Keratinocyte (primary cell): ENCODE results near the gene WDR91. TPM values are rescaled to one million over a fixed set of nuclear protein-coding genes. Genes with fewer than 3 reads are reported as not detected.
A peak's percentile ranks its signal among the peaks of the same experiment; 100 is the strongest.

Source experiments
- DNase-seq: peaks from one replicate; pipeline ENCODE4 v3.0.0-alpha.2; 2011; ENCODE audit warnings: low read depth, missing footprints, low spot score
- FAIRE-seq: peaks from 2 replicates; lab custom pipeline; 2011; peaks lifted over from hg19 to GRCh38; lab: Jason Lieb, UNC
- H2AFZ ChIP-seq: 2 replicates; pipeline ENCODE4 v1.6.0; 2012; ENCODE audit warnings: low read length, control low read depth, inconsistent platforms; ENCODE audit not compliant: control insufficient read depth
- H3K27ac ChIP-seq: 2 replicates; pipeline ENCODE4 v1.5.1; 2011; ENCODE audit warnings: low read length; ENCODE audit not compliant: control insufficient read depth, insufficient read depth
- H3K27me3 ChIP-seq: 3 replicates; pipeline ENCODE4 v1.6.0; 2011; ENCODE audit warnings: low read length; ENCODE audit not compliant: control insufficient read depth, insufficient read depth; ENCODE audit errors: extremely low read depth
- H3K36me3 ChIP-seq, 2 experiments: 2 replicates in 1 of 2; 3 replicates in 1 of 2; pipeline ENCODE4 v1.5.1; 2011; ENCODE audit warnings: low read length in 2 of 2, mild to moderate bottlenecking in 1 of 2; ENCODE audit not compliant: control insufficient read depth in 2 of 2, insufficient read depth in 2 of 2; ENCODE audit errors: extremely low read depth in 1 of 2
- H3K4me1 ChIP-seq: 3 replicates; pipeline ENCODE4 v1.5.1; 2011; ENCODE audit warnings: low read length; ENCODE audit not compliant: control insufficient read depth, insufficient read depth; ENCODE audit errors: extremely low read depth
- H3K4me2 ChIP-seq: 3 replicates; pipeline ENCODE4 v1.6.0; 2011; ENCODE audit warnings: low read depth, low read length; ENCODE audit not compliant: control insufficient read depth, insufficient read depth; ENCODE audit errors: extremely low read depth
- H3K4me3 ChIP-seq, 3 experiments: fragments of 200-600 bp in 1 of 3; sonication (generic) in 1 of 3; 2 replicates in 2 of 3; 3 replicates in 1 of 3; pipeline ENCODE4 v1.5.1; 2011 to 2016; ENCODE audit warnings: low read length in 3 of 3, mild to moderate bottlenecking in 3 of 3, control low read depth in 2 of 3, inconsistent platforms in 1 of 3, low read depth in 1 of 3, mixed read lengths in 1 of 3, mixed run types in 1 of 3, moderate library complexity in 1 of 3; ENCODE audit not compliant: control insufficient read depth in 2 of 3, insufficient read depth in 2 of 3; ENCODE audit errors: extremely low read depth in 1 of 3
- H3K79me2 ChIP-seq: 2 replicates; pipeline ENCODE4 v1.6.0; 2012; ENCODE audit warnings: low read length; ENCODE audit not compliant: control insufficient read depth, insufficient read depth
- H3K9ac ChIP-seq: 3 replicates; pipeline ENCODE4 v1.6.0; 2011; ENCODE audit warnings: low read length; ENCODE audit not compliant: control insufficient read depth, insufficient read depth; ENCODE audit errors: extremely low read depth
- H3K9me1 ChIP-seq: 3 replicates; pipeline ENCODE4 v1.6.0; 2011; ENCODE audit warnings: low read length; ENCODE audit not compliant: control insufficient read depth, insufficient read depth; ENCODE audit errors: extremely low read depth
- H3K9me3 ChIP-seq: 2 replicates; pipeline ENCODE4 v1.5.1; 2012; ENCODE audit warnings: low read depth, low read length; ENCODE audit not compliant: control insufficient read depth
- H4K20me1 ChIP-seq: 3 replicates; pipeline ENCODE4 v1.6.0; 2011; ENCODE audit warnings: low read length; ENCODE audit not compliant: control insufficient read depth, insufficient read depth; ENCODE audit errors: extremely low read depth
- CTCF ChIP-seq, 3 experiments: IDR thresholded peaks in 1 of 3; conservative IDR thresholded peaks in 1 of 3; optimal IDR thresholded peaks in 1 of 3; 2 replicates in 2 of 3; 3 replicates in 1 of 3; pipeline versions ENCODE3 to v1.5.1; 2011; ENCODE audit warnings: low read length in 3 of 3, mild to moderate bottlenecking in 3 of 3, moderate library complexity in 2 of 3, control low read depth in 1 of 3, inconsistent platforms in 1 of 3; ENCODE audit not compliant: insufficient read depth in 2 of 3; ENCODE audit errors: extremely low read depth in 1 of 3
- EZH2 ChIP-seq: IDR thresholded peaks from one replicate; pipeline ENCODE4 v1.6.1; 2012; ENCODE audit warnings: inconsistent platforms, mild to moderate bottlenecking, low read length, moderate library complexity
- dilution Hi-C: fragments of 300-500 bp; cut with MboI; formaldehyde crosslinking; loops from one replicate; pipeline ENCODE4 v1.7.0; 2020; ENCODE audit warnings: low sequenced_read_pairs; ENCODE audit not compliant: extremely low pct_ligation_motif_present
- polyA plus RNA-seq, 5 experiments: library from polyadenylated mRNA; depleted of rRNA in 3 of 5; stranded (reverse) in 3 of 5; stranded (forward) in 1 of 5; unstranded in 1 of 5; fragments of >200 nt; gene quantifications; 1 replicate in 1 of 5; 2 replicates in 3 of 5; 3 replicates in 1 of 5; pipeline versions ENCODE4 v1.2.1 to v1.2.3, GENCODE V29; 2011 to 2012; ENCODE audit warnings: missing spikeins in 2 of 5, low read depth in 1 of 5, low replicate concordance in 1 of 5

Gene WDR91
- polyA plus RNA-seq, 1 donor (not counting 4 experiments of a cell fraction or from before 2014, with no cell fraction given) = 22.5 TPM

DNA sequence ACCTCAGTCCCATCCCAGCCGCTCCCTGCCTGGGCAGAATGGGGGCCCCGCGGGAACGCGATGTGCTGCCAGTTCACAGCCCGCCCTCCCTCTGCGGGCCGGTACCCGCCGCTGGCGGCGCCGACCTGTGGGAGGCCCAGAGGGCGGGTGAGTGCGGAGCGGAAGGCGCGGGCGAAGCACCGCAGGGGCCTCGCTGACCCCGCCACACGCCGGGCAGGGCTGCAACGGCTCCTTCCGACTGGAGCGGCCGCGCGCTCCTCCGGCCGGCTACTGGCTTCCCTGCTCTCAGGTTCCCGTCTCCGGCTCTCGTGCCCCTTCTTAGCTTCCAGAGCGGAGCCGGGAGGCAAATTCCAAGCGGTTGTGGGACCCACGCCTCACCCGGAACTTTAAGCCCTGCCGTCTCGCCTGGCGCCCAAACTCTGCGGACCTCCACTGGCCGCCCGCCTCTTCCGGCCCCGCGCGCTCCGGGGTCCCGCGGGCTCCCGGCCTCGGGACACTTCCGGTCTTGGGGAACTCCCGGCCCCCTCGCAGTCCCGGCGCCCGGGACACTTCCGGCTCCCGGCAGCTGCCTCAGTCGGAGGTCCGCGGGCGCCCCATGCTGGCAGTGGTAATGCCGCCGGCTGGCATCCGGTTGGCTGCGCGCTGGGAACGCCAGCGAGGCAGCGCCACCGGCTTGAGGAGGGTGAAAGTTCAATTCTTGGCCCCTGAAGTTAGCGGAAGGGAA lies 40.9 kb downstream of the WDR91 start, which contains the start of gene CYREN:
CYREN (minus strand) TSS at position 434 of the 724 bp plus-strand sequence. CDS start 1,785 bp downstream, outside the sequence.
- FAIRE-seq = no peak
- TF ChIP-seq EZH2 (no peak), CTCF (optimal IDR thresholded peaks at IDR 0.05 in 1 of 3, IDR thresholded peaks at IDR 0.05 in 1 of 3, conservative IDR thresholded peaks at IDR 0.05 in 1 of 3; ENCODE audit: extremely low read depth in 1 of 3, insufficient read depth in 2 of 3, low read length in 3 of 3) (peak; percentile 52 to 82 (median 76))

DNA sequence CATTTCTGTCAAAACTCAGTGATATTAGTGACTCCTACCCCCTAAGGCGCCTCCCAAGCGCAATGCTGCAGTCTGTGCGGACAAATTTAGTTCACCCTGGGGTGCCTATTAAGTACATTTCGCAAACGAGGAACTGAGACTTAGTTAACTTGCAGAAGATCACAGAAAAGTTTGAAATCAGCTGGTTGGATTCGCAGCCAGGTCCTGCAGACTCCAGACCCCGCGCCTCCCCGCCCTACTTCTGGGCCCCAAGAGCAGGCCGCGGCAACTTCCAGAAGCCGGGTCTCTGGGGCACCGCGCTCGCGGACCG lies 41.4 kb downstream of the WDR91 start:
- Histone ChIP-seq H3K4me3 (peak overlapping the region; percentile 89 to 91 (median 91)), H2AFZ (no peak overlapping the region), H3K27ac (peak overlapping the region; percentile 95), H3K36me3 (peaks cover 27 to 29% of the 10 kb centered on the region in 2 experiments), H3K4me1 (peaks cover 25% of the 10 kb centered on the region), H4K20me1 (no peaks in the 10 kb centered on the region), H3K9ac (peak overlapping the region; percentile 93), H3K9me1 (peaks cover 3% of the 10 kb centered on the region), H3K27me3 (no peaks in the 10 kb centered on the region), H3K9me3 (no peaks in the 10 kb centered on the region), H3K79me2 (peaks cover 19% of the 10 kb centered on the region), H3K4me2 (peak overlapping the region; percentile 86)
- no peak for TF ChIP-seq EZH2
- TF ChIP-seq CTCF (optimal IDR thresholded peaks at IDR 0.05 in 1 of 3, IDR thresholded peaks at IDR 0.05 in 1 of 3, conservative IDR thresholded peaks at IDR 0.05 in 1 of 3; ENCODE audit: extremely low read depth in 1 of 3, insufficient read depth in 2 of 3, low read length in 3 of 3) = no peak
- FAIRE-seq = no peak
- dilution Hi-C loops = loop anchor here (25.0 kb wide), 1 partner anchor 183 kb away; the partner anchor contains the start of gene AGBL3
- no peak for DNase-seq

More for the DNA sequence above, 40.9 kb downstream of the WDR91 start, which contains the start of gene CYREN:
- H3K9ac ChIP-seq = peak within 1 kb of the TSS; percentile 93
- DNase-seq = peak; percentile 66
- H3K9me3 ChIP-seq = no peaks in the 10 kb centered on the region
- peaks cover 28% of the 10 kb centered on the region for H3K4me1 ChIP-seq
- H3K4me3 ChIP-seq = peak within 1 kb of the TSS; percentile 89 to 91 (median 91)
- peak within 1 kb of the TSS; percentile 95 for H3K27ac ChIP-seq
- peaks cover 24 to 28% of the 10 kb centered on the region in 2 experiments for H3K36me3 ChIP-seq
- peaks cover 19% of the 10 kb centered on the region for H3K79me2 ChIP-seq
- H4K20me1 ChIP-seq = no peaks in the 10 kb centered on the region
- peak within 1 kb of the TSS; percentile 95 for H2AFZ ChIP-seq
- dilution Hi-C loops = loop anchor here (25.0 kb wide), 1 partner anchor 183 kb away; the partner anchor contains the start of gene AGBL3
- peaks cover 3% of the 10 kb centered on the region for H3K9me1 ChIP-seq
- peak within 1 kb of the TSS; percentile 86 for H3K4me2 ChIP-seq
- no peaks in the 10 kb centered on the region for H3K27me3 ChIP-seq
